Spinal cord (tissue), 10 donors: ENCODE measurements around the gene ZBTB44. TPM values are rescaled to one million over a fixed set of nuclear protein-coding genes. Genes with fewer than 3 reads are reported as not detected.
"Not testable (repeated sequence)": the region's sequence is repeated elsewhere in the genome, so short reads cannot be mapped to it uniquely, and the experiment has no call there.

Experiments
- DNase-seq, 6 donors: peaks; one replicate each; pipeline versions ENCODE4 v3.0.0 to v3.0.0-alpha.2; 2013 to 2015; ENCODE audit warnings: low spot score in 6 of 6, low read depth in 4 of 6
- H3K27ac ChIP-seq: one replicate; pipeline ENCODE4 v1.5.1; 2013; ENCODE audit warnings: low read depth, low read length, control low read depth
- H3K27me3 ChIP-seq: one replicate; pipeline ENCODE4 v1.6.1; 2013; ENCODE audit warnings: low read length; ENCODE audit not compliant: control insufficient read depth, insufficient read depth
- H3K36me3 ChIP-seq: one replicate; pipeline ENCODE4 v1.6.1; 2013; ENCODE audit warnings: low read length; ENCODE audit not compliant: control insufficient read depth, insufficient read depth
- H3K4me1 ChIP-seq: one replicate; pipeline ENCODE4 v1.6.1; 2013; ENCODE audit warnings: low read length; ENCODE audit not compliant: control insufficient read depth, insufficient read depth
- H3K4me3 ChIP-seq: one replicate; pipeline ENCODE4 v1.5.1; 2013; ENCODE audit warnings: low read depth, low read length, control low read depth
- H3K9me3 ChIP-seq: one replicate; pipeline ENCODE4 v1.6.1; 2013; ENCODE audit warnings: low read length; ENCODE audit not compliant: control insufficient read depth, insufficient read depth
- WGBS: methylation state at CpG from one replicate; pipeline ENCODE4 v1.1.5; 2013; ENCODE audit warnings: missing lambda C conversion rate; ENCODE audit not compliant: insufficient coverage; 5-methylcytosine and 5-hydroxymethylcytosine counted together
- polyA plus RNA-seq, 2 donors: library from polyadenylated mRNA; unstranded; fragments of 120-200 nt; gene quantifications; one replicate each; pipeline ENCODE4 v1.2.1, GENCODE V29; 2013; ENCODE audit not compliant: insufficient read length in 2 of 2
- total RNA-seq, 2 donors: library from RNA; depleted of rRNA in 1 of 2; stranded (reverse); fragments of 120-200 nt in 1 of 2; fragments of >200 nt in 1 of 2; gene quantifications; one replicate each; pipeline versions ENCODE4 v1.2.3 to v1.2.4, GENCODE V29; 2013 to 2014
- donor health status: healthy.

Gene ZBTB44
- total and polyA plus RNA-seq, 4 donors, result 17.8 to 56.7 (median 29.0) TPM

GRCh38 chr11:130194241-130195023 lies 120.3 kb downstream of the ZBTB44 start:
- H3K36me3 ChIP-seq, result no peaks in the 10 kb centered on the region
- H3K4me3 ChIP-seq, result no peak overlapping the region
- WGBS, result 93% methylated on average over 14 of the region's 21 CpGs
- no peaks in the 10 kb centered on the region for H3K4me1 ChIP-seq
- no peaks in the 10 kb centered on the region for H3K9me3 ChIP-seq
- no peak for DNase-seq
- H3K27me3 ChIP-seq, result no peaks in the 10 kb centered on the region
- no peak overlapping the region for H3K27ac ChIP-seq

GRCh38 chr11:130193551-130193950 lies 121.2 kb downstream of the ZBTB44 start:
- not testable (repeated sequence) for H3K27me3 ChIP-seq, H3K4me3 ChIP-seq, H3K4me1 ChIP-seq, DNase-seq, H3K9me3 ChIP-seq, H3K27ac ChIP-seq, H3K36me3 ChIP-seq
- 90% methylated on average over 5 of the region's 14 CpGs for WGBS

DNA sequence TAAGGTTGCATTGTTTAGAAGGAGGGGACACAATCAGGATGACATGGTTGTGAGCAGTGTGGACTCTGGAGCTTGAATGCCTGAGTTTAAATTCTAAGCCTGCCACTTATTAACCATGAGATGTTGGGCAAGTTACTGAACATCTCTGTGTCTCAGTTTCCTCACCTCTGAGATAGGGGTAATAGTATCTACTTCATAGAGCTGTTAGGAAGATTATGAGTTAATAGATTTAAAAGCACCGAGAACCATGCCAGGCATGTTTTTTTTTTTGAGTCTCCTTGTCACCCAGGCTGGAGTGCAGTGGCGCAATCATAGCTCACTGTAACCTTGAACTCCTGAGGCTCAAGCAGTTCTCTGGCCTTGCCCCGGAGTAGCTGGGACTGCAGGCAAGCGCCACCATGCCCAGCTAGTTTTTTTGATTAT lies 121.9 kb downstream of the ZBTB44 start:
- DNase-seq, result no peak
- Histone ChIP-seq H3K9me3 (no peaks in the 10 kb centered on the region), H3K27ac (no peak overlapping the region), H3K36me3 (no peaks in the 10 kb centered on the region), H3K4me1 (peaks cover 3% of the 10 kb centered on the region), H3K4me3 (no peak overlapping the region), H3K27me3 (no peaks in the 10 kb centered on the region)
- 81% methylated on average over 2 of the region's 4 CpGs for WGBS

- Histone ChIP-seq H3K27ac (no peak overlapping the region), H3K9me3 (no peaks in the 10 kb centered on the region), H3K4me1 (peaks cover 3% of the 10 kb centered on the region), H3K36me3 (no peaks in the 10 kb centered on the region), H3K27me3 (no peaks in the 10 kb centered on the region), H3K4me3 (no peak overlapping the region)
- 93% methylated on average over 9 of the region's 14 CpGs for WGBS
- no peak for DNase-seq
Observed at GRCh38 chr11:130191896-130192295, 122.8 kb downstream of the ZBTB44 start.

DNA sequence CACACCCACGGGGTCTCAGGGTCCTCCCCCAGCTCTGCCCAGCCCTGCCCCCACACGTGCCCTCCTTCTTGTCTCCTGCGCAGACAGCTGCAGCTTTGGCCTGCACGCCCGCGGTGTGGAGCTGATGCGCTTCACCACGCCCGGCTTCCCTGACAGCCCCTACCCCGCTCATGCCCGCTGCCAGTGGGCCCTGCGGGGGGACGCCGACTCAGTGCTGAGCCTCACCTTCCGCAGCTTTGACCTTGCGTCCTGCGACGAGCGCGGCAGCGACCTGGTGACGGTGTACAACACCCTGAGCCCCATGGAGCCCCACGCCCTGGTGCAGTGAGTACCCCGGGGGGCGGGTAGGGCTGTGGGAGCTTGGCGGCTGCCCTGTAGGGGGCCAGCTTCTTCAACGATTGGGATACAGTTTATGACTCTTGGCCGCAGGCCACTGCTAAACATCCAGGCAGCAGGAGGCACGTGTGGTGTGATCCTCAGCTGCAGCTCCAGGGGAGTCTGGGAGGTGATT lies 124.3 kb downstream of the ZBTB44 start:
- no peak for DNase-seq
- Histone ChIP-seq H3K4me3 (no peak overlapping the region), H3K9me3 (no peaks in the 10 kb centered on the region), H3K27me3 (no peaks in the 10 kb centered on the region), H3K27ac (no peak overlapping the region), H3K4me1 (peaks cover 3% of the 10 kb centered on the region), H3K36me3 (no peaks in the 10 kb centered on the region)
- 82% methylated on average over 28 of the region's 29 CpGs for WGBS

GRCh38 chr11:130189492-130190210 lies 125.1 kb downstream of the ZBTB44 start:
- DNase-seq, result no peak
- Histone ChIP-seq H3K27ac (no peak overlapping the region), H3K36me3 (no peaks in the 10 kb centered on the region), H3K4me1 (peaks cover 3% of the 10 kb centered on the region), H3K4me3 (no peak overlapping the region), H3K9me3 (no peaks in the 10 kb centered on the region), H3K27me3 (no peaks in the 10 kb centered on the region)
- 92% methylated on average over 29 of the region's 32 CpGs for WGBS

DNA sequence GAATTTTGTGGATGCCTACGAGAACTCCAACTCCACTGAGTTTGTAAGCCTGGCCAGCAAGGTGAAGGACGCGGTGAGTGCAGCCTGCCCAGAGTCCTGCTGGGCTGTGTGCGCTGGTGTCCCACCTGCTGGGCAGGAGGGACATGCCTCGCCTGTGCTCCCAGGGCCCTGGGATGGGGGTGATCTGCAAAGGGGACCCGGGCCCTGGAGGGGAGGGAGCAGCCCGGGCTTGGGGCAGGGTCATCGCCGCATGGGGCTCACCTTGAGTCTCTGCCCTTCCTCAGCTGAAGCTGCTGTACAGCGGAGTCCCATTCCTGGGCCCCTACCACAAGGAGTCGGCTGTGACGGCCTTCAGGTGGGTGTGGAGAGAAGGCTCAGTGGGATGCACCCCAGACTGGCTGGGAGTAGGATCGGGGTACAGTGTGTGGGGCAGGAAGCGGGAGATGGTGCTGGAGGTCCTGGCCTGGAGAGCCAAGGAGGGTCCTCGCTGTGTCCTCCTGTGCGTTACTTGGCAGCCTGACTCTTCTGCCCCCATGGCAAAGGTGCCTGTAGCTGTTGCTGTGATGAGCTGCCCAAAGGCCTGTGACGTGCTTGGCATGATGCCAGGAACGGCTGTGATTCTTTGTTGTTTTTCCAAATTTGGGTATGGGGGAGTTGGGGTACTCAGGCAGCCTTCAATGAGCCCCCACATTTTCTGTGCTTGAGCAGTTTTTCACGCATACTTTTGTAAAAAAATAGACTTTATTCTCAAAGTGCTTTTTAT lies 126.0 kb downstream of the ZBTB44 start:
- no peaks in the 10 kb centered on the region for H3K27me3 ChIP-seq
- no peaks in the 10 kb centered on the region for H3K9me3 ChIP-seq
- no peaks in the 10 kb centered on the region for H3K36me3 ChIP-seq
- DNase-seq, result no peak
- 88% methylated on average over 18 of the region's 19 CpGs for WGBS
- no peak overlapping the region for H3K4me3 ChIP-seq
- no peak overlapping the region for H3K27ac ChIP-seq
- peaks cover 3% of the 10 kb centered on the region for H3K4me1 ChIP-seq

DNA sequence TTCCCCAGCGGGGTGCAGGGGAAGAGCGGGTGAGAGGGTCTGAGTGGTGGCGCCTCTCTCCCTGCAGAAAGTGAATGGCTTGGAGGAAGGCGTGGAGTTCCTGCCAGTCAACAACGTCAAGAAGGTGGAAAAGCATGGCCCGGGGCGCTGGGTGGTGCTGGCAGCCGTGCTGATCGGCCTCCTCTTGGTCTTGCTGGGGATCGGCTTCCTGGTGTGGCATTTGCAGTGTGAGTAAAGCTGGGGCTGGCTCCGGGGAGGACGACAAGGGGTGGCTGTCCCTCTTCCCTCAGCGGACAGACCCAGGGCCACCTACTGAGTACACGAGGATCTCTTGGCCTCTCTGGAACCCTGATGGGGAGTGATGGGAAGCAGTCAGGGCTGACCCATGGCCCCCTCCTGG lies 126.7 kb downstream of the ZBTB44 start:
- H3K27me3 ChIP-seq, result no peaks in the 10 kb centered on the region
- H3K4me1 ChIP-seq, result peaks cover 3% of the 10 kb centered on the region
- no peaks in the 10 kb centered on the region for H3K9me3 ChIP-seq
- DNase-seq, result no peak
- 88% methylated on average over 11 of the region's 14 CpGs for WGBS
- no peak overlapping the region for H3K4me3 ChIP-seq
- H3K36me3 ChIP-seq, result no peaks in the 10 kb centered on the region
- no peak overlapping the region for H3K27ac ChIP-seq

GRCh38 chr11:130187096-130187495 lies 127.6 kb downstream of the ZBTB44 start:
- H3K27ac ChIP-seq, result no peak overlapping the region
- DNase-seq, result no peak
- H3K4me3 ChIP-seq, result no peak overlapping the region
- H3K27me3 ChIP-seq, result no peaks in the 10 kb centered on the region
- no peaks in the 10 kb centered on the region for H3K9me3 ChIP-seq
- WGBS, result 96% methylated on average over 13 of the region's 13 CpGs
- peaks cover 3% of the 10 kb centered on the region for H3K4me1 ChIP-seq
- H3K36me3 ChIP-seq, result no peaks in the 10 kb centered on the region
